Activated CD4-positive, alpha-beta T cell treated with anti-CD3 and anti-CD28 coated beads, Interleukin-2, amount 50 U/mL, for 48 hours (primary cell): Measurements from ENCODE around the gene FAM186B.
"Not testable (repeated sequence)": the region's sequence is repeated elsewhere in the genome, so short reads cannot be mapped to it uniquely, and the experiment has no call there.

Source experiments
- DNase-seq, 2 experiments: peaks; one replicate each; pipeline ENCODE4 v3.0.0-alpha.2; 2020

The FAM186B gene

GRCh38 chr12:49635036-49635435 lies 29.6 kb upstream of the FAM186B start:
- no peak for DNase-seq

- no peak for DNase-seq
These were observed 28.4 kb upstream of the FAM186B start for GRCh38 chr12:49633703-49634345.

GRCh38 chr12:49632986-49633702 lies 27.7 kb upstream of the FAM186B start:
- no peak for DNase-seq

- DNase-seq = no peak
These were observed 27.0 kb upstream of the FAM186B start for GRCh38 chr12:49632401-49632800.

- no peak for DNase-seq
These were observed 26.0 kb upstream of the FAM186B start for GRCh38 chr12:49631336-49631907.

GRCh38 chr12:49627752-49628360 lies 22.4 kb upstream of the FAM186B start:
- no peak for DNase-seq

- DNase-seq = no peak
These were observed 21.4 kb upstream of the FAM186B start for GRCh38 chr12:49626836-49627235.

- peak in 1 of 2 experiments; percentile 24 for DNase-seq
These were observed 20.9 kb upstream of the FAM186B start for GRCh38 chr12:49626169-49626835.

- no peak for DNase-seq
These were observed 19.6 kb upstream of the FAM186B start for GRCh38 chr12:49624921-49625577.

GRCh38 chr12:49623142-49623904 lies 17.9 kb upstream of the FAM186B start, which contains the start of gene PRPF40B:
PRPF40B (plus strand) TSS chr12:49623561; CDS start chr12:49623591, 30 bp downstream.
- DNase-seq = peak; percentile 79 to 83

- DNase-seq = peak; percentile 43 to 63
These were observed 17.2 kb upstream of the FAM186B start for GRCh38 chr12:49622501-49623141.

GRCh38 chr12:49621651-49622500 lies 16.4 kb upstream of the FAM186B start:
- no peak for DNase-seq

GRCh38 chr12:49619286-49619685 lies 13.8 kb upstream of the FAM186B start:
- DNase-seq = no peak

GRCh38 chr12:49618576-49618975 lies 13.1 kb upstream of the FAM186B start:
- no peak for DNase-seq

GRCh38 chr12:49616533-49617219 lies 11.2 kb upstream of the FAM186B start:
- no peak for DNase-seq

- no peak for DNase-seq
These were observed 10.3 kb upstream of the FAM186B start for GRCh38 chr12:49615725-49616124.

- DNase-seq = no peak
These were observed 6.8 kb upstream of the FAM186B start for GRCh38 chr12:49612210-49612609.

GRCh38 chr12:49610785-49611184 lies 5.3 kb upstream of the FAM186B start:
- not testable (repeated sequence) for DNase-seq

- DNase-seq = no peak
These were observed 4.4 kb upstream of the FAM186B start for GRCh38 chr12:49609875-49610154.
